DMS153 treated with DMSO at 0.1 percent for 48 hours (cell line): ENCODE results near the gene METTL14.

Experiments
- DNase-seq: peaks from one replicate; lab custom pipeline; 2025; ENCODE audit not compliant: unreplicated experiment; lab: John Stamatoyannopoulos, UW

METTL14 gene

GRCh38 chr4:118756958-118757357, 71.8 kb downstream of the METTL14 start:
- DNase-seq, result no peak

GRCh38 chr4:118757761-118758251, 72.6 kb downstream of the METTL14 start:
- DNase-seq, result peak; percentile 50

- DNase-seq, result no peak
Measured at GRCh38 chr4:118758293-118758692, 73.1 kb downstream of the METTL14 start.

- no peak for DNase-seq
Measured at GRCh38 chr4:118759481-118759880, 74.3 kb downstream of the METTL14 start.

- DNase-seq, result no peak
Measured at GRCh38 chr4:118760092-118760491, 74.9 kb downstream of the METTL14 start.

GRCh38 chr4:118760493-118760892, 75.3 kb downstream of the METTL14 start:
- no peak for DNase-seq

GRCh38 chr4:118761397-118762016, 76.3 kb downstream of the METTL14 start:
- DNase-seq, result no peak

- DNase-seq, result no peak
Measured at GRCh38 chr4:118762155-118762554, 77.0 kb downstream of the METTL14 start.

- no peak for DNase-seq
Measured at GRCh38 chr4:118762730-118763477, 77.7 kb downstream of the METTL14 start.
